Activated naive CD8-positive, alpha-beta T cell treated with anti-CD3 and anti-CD28 coated beads, Interleukin-2, amount 50 U/mL, for 16 hours (primary cell): Measurements from ENCODE around the gene UBXN6.

Experiments used
- DNase-seq: peaks from one replicate; pipeline ENCODE4 v3.0.0-alpha.2; 2020; ENCODE audit warnings: low read depth, low spot score

The UBXN6 gene

GRCh38 chr19:4457654-4458395, at the start of gene UBXN6:
UBXN6 (minus strand) TSS chr19:4457794; CDS start chr19:4457697, 97 bp downstream.
- DNase-seq = peak; percentile 93

- no peak for DNase-seq
Measured at GRCh38 chr19:4507150-4507452, 49.5 kb upstream of the UBXN6 start.

- DNase-seq = no peak
Measured at GRCh38 chr19:4506449-4507149, 49.0 kb upstream of the UBXN6 start.

- DNase-seq = no peak
Measured at GRCh38 chr19:4505570-4506448, 48.2 kb upstream of the UBXN6 start.

GRCh38 chr19:4504891-4505569, 47.4 kb upstream of the UBXN6 start:
- no peak for DNase-seq

GRCh38 chr19:4504297-4504701, 46.7 kb upstream of the UBXN6 start:
- no peak for DNase-seq

GRCh38 chr19:4503825-4504170, 46.2 kb upstream of the UBXN6 start:
- no peak for DNase-seq

GRCh38 chr19:4503132-4503824, 45.7 kb upstream of the UBXN6 start:
- DNase-seq = no peak

- DNase-seq = no peak
Measured at GRCh38 chr19:4502282-4503131, 44.9 kb upstream of the UBXN6 start.

- DNase-seq = no peak
Measured at GRCh38 chr19:4501691-4502090, 44.1 kb upstream of the UBXN6 start.

- DNase-seq = no peak
Measured at GRCh38 chr19:4500841-4501591, 43.4 kb upstream of the UBXN6 start.

- DNase-seq = no peak
Measured at GRCh38 chr19:4499855-4500254, 42.3 kb upstream of the UBXN6 start.

GRCh38 chr19:4499318-4499717, 41.7 kb upstream of the UBXN6 start:
- no peak for DNase-seq

- DNase-seq = no peak
Measured at GRCh38 chr19:4498694-4499093, 41.1 kb upstream of the UBXN6 start.

GRCh38 chr19:4497770-4498389, 40.3 kb upstream of the UBXN6 start:
- DNase-seq = no peak

GRCh38 chr19:4496304-4496703, 38.7 kb upstream of the UBXN6 start:
- no peak for DNase-seq

GRCh38 chr19:4495471-4495870, 37.9 kb upstream of the UBXN6 start:
- DNase-seq = no peak

- DNase-seq = no peak
Measured at GRCh38 chr19:4494691-4495064, 37.1 kb upstream of the UBXN6 start.
